ENCODE measurements around the gene DYNC2I2.

DYNC2I2 gene

GRCh38 chr9:128624566-128624965 is 32.1 kb downstream of the DYNC2I2 start:
- no peak overlapping the region for H3K27ac Mint-ChIP-seq
- H3K4me1 Mint-ChIP-seq = no peaks in the 10 kb centered on the region
- TF ChIP-seq CTCF (IDR thresholded peaks at IDR 0.05; ENCODE audit: unreplicated experiment in 3 of 3) = no peak
- no peaks in the 10 kb centered on the region for H3K27me3 Mint-ChIP-seq (ENCODE audit: low read depth)
- H3K4me3 Mint-ChIP-seq = no peak overlapping the region
- H3K36me3 Mint-ChIP-seq (ENCODE audit: low read depth) = peaks cover 64% of the 10 kb centered on the region
- no peaks in the 10 kb centered on the region for H3K9me3 Mint-ChIP-seq

GRCh38 chr9:128621730-128622455 is 34.8 kb downstream of the DYNC2I2 start:
- Mint-ChIP-seq H3K27me3 (ENCODE audit: low read depth) (no peaks in the 10 kb centered on the region), H3K4me3 (no peak overlapping the region), H3K4me1 (no peaks in the 10 kb centered on the region), H3K36me3 (ENCODE audit: low read depth) (peaks cover 70% of the 10 kb centered on the region), H3K9me3 (no peaks in the 10 kb centered on the region), H3K27ac (no peak overlapping the region)
- TF ChIP-seq CTCF (IDR thresholded peaks at IDR 0.05; ENCODE audit: unreplicated experiment in 3 of 3) = no peak

GRCh38 chr9:128619779-128620178 is 36.9 kb downstream of the DYNC2I2 start:
- H3K4me1 Mint-ChIP-seq = no peaks in the 10 kb centered on the region
- TF ChIP-seq CTCF (IDR thresholded peaks at IDR 0.05; ENCODE audit: unreplicated experiment in 3 of 3) = no peak
- H3K36me3 Mint-ChIP-seq (ENCODE audit: low read depth) = peaks cover 65% of the 10 kb centered on the region

GRCh38 chr9:128619127-128619526 is 37.5 kb downstream of the DYNC2I2 start:
- H3K9me3 Mint-ChIP-seq = no peaks in the 10 kb centered on the region
- peaks cover 64% of the 10 kb centered on the region for H3K36me3 Mint-ChIP-seq (ENCODE audit: low read depth)
- no peaks in the 10 kb centered on the region for H3K27me3 Mint-ChIP-seq (ENCODE audit: low read depth)
- no peak overlapping the region for H3K27ac Mint-ChIP-seq
- H3K4me1 Mint-ChIP-seq = no peaks in the 10 kb centered on the region
- no peak overlapping the region for H3K4me3 Mint-ChIP-seq
- no peak for TF ChIP-seq CTCF (IDR thresholded peaks at IDR 0.05; ENCODE audit: unreplicated experiment in 3 of 3)

More at GRCh38 chr9:128619779-128620178, 36.9 kb downstream of the DYNC2I2 start:
- no peaks in the 10 kb centered on the region for H3K27me3 Mint-ChIP-seq (ENCODE audit: low read depth)
- H3K4me3 Mint-ChIP-seq = no peak overlapping the region
- H3K9me3 Mint-ChIP-seq = no peaks in the 10 kb centered on the region
- no peak overlapping the region for H3K27ac Mint-ChIP-seq

- no peaks in the 10 kb centered on the region for H3K9me3 Mint-ChIP-seq
- H3K36me3 Mint-ChIP-seq (ENCODE audit: low read depth) = peaks cover 72% of the 10 kb centered on the region
- no peak for TF ChIP-seq CTCF (IDR thresholded peaks at IDR 0.05; ENCODE audit: unreplicated experiment in 3 of 3)
- H3K27me3 Mint-ChIP-seq (ENCODE audit: low read depth) = no peaks in the 10 kb centered on the region
- no peaks in the 10 kb centered on the region for H3K4me1 Mint-ChIP-seq
- H3K27ac Mint-ChIP-seq = no peak overlapping the region
- H3K4me3 Mint-ChIP-seq = no peak overlapping the region
Observed at GRCh38 chr9:128617943-128618342, 38.7 kb downstream of the DYNC2I2 start.

GRCh38 chr9:128615571-128615970 is 41.1 kb downstream of the DYNC2I2 start:
- no peak for TF ChIP-seq CTCF (IDR thresholded peaks at IDR 0.05; ENCODE audit: unreplicated experiment in 3 of 3)
- H3K4me1 Mint-ChIP-seq = no peaks in the 10 kb centered on the region
- H3K27ac Mint-ChIP-seq = no peak overlapping the region
- H3K9me3 Mint-ChIP-seq = no peaks in the 10 kb centered on the region
- H3K27me3 Mint-ChIP-seq (ENCODE audit: low read depth) = no peaks in the 10 kb centered on the region
- H3K4me3 Mint-ChIP-seq = no peak overlapping the region
- H3K36me3 Mint-ChIP-seq (ENCODE audit: low read depth) = peaks cover 74% of the 10 kb centered on the region

Data from nephron (organoid).